ENCODE data around the gene UTS2B. TPM values are rescaled to one million over a fixed set of nuclear protein-coding genes. Genes with fewer than 3 reads are reported as not detected.

The UTS2B gene
- 16.8 TPM for total RNA-seq

GRCh38 chr3:191329654-191330529 is at the start of gene UTS2B:
UTS2B (minus strand) TSS chr3:191330526; CDS start chr3:191282189, 48,337 bp downstream.
- TF ChIP-seq CTCF (IDR thresholded peaks at IDR 0.05): no peak
- peak in 1 of 2 donors; percentile 74 for DNase-seq (ENCODE audit: low spot score in 2 of 2)
- H3K27me3 ChIP-seq: no peaks in the 10 kb centered on the region
- H3K4me3 ChIP-seq: peak within 1 kb of the TSS; percentile 87 to 100
- H3K36me3 ChIP-seq: no peaks in the 10 kb centered on the region
- intact Hi-C loops (cut with DNase I): loop anchor here (1.0 to 5.0 kb wide), 2 partner anchors 27 to 47 kb away; no protein-coding TSS in a partner anchor
- no peaks in the 10 kb centered on the region for H3K9me3 ChIP-seq
- H3K4me1 ChIP-seq: peaks cover 3 to 17% of the 10 kb centered on the region in 2 donors
- peak within 1 kb of the TSS; percentile 92 to 99 for H3K27ac ChIP-seq

GRCh38 chr3:191380001-191380400 is 49.7 kb upstream of the UTS2B start:
- intact Hi-C loops (cut with DNase I): no loop called here
- H3K4me1 ChIP-seq: peaks cover 3 to 13% of the 10 kb centered on the region in 2 donors

GRCh38 chr3:191379446-191379845 is 49.1 kb upstream of the UTS2B start:
- no peaks in the 10 kb centered on the region for H3K27me3 ChIP-seq
- peaks cover 18 to 47% of the 10 kb centered on the region in 2 donors for H3K36me3 ChIP-seq
- TF ChIP-seq CTCF (IDR thresholded peaks at IDR 0.05): no peak
- H3K4me1 ChIP-seq: peaks cover 3 to 13% of the 10 kb centered on the region in 2 donors
- intact Hi-C loops (cut with DNase I): loop anchor here (5.0 kb wide), 1 partner anchor 52 kb away; the partner anchor contains the start of gene CCDC50
- no peak overlapping the region for H3K4me3 ChIP-seq
- no peak for DNase-seq (ENCODE audit: low spot score in 2 of 2)
- H3K27ac ChIP-seq: no peak overlapping the region
- H3K9me3 ChIP-seq: no peaks in the 10 kb centered on the region

More at GRCh38 chr3:191380001-191380400, 49.7 kb upstream of the UTS2B start:
- Histone ChIP-seq H3K36me3 (peaks cover 18 to 45% of the 10 kb centered on the region in 2 donors), H3K9me3 (no peaks in the 10 kb centered on the region), H3K4me3 (no peak overlapping the region), H3K27ac (no peak overlapping the region), H3K27me3 (no peaks in the 10 kb centered on the region)
- no peak for DNase-seq (ENCODE audit: low spot score in 2 of 2)
- no peak for TF ChIP-seq CTCF (IDR thresholded peaks at IDR 0.05)

- intact Hi-C loops (cut with DNase I): loop anchor here (5.0 kb wide), 1 partner anchor 51 kb away; the partner anchor contains the start of gene CCDC50
- Histone ChIP-seq H3K27me3 (no peaks in the 10 kb centered on the region), H3K4me3 (no peak overlapping the region), H3K9me3 (no peaks in the 10 kb centered on the region), H3K36me3 (peaks cover 18 to 42% of the 10 kb centered on the region in 2 donors), H3K27ac (no peak overlapping the region), H3K4me1 (peaks cover 3 to 13% of the 10 kb centered on the region in 2 donors)
- TF ChIP-seq CTCF (IDR thresholded peaks at IDR 0.05): no peak
- DNase-seq (ENCODE audit: low spot score in 2 of 2): no peak
Measured at GRCh38 chr3:191378142-191378812, 48.0 kb upstream of the UTS2B start.

GRCh38 chr3:191376516-191377141 is 46.3 kb upstream of the UTS2B start:
- Histone ChIP-seq H3K27ac (peak overlapping the region in 1 of 2 donors; percentile 20), H3K36me3 (peaks cover 11 to 26% of the 10 kb centered on the region in 2 donors), H3K4me3 (no peak overlapping the region), H3K27me3 (no peaks in the 10 kb centered on the region), H3K9me3 (no peaks in the 10 kb centered on the region), H3K4me1 (peaks cover 3 to 13% of the 10 kb centered on the region in 2 donors)
- no peak for DNase-seq (ENCODE audit: low spot score in 2 of 2)
- no peak for TF ChIP-seq CTCF (IDR thresholded peaks at IDR 0.05)
- intact Hi-C loops (cut with DNase I): loop anchor here (5.0 kb wide), 1 partner anchor 49 kb away; the partner anchor contains the start of gene CCDC50

Measured in ascending aorta (tissue), 2 donors.